Measurements from ENCODE around the gene LINGO4.

LINGO4 gene

GRCh38 chr1:151833172-151833900, 28.1 kb upstream of the LINGO4 start:
- DNase-seq (ENCODE audit: extremely low read depth, low read depth), result no peak

GRCh38 chr1:151832318-151832980, 27.2 kb upstream of the LINGO4 start:
- DNase-seq (ENCODE audit: extremely low read depth, low read depth), result peak; percentile 28
- TF ChIP-seq CTCF (IDR thresholded peaks at IDR 0.05; ENCODE audit: low read depth, low read length), result no peak

More at GRCh38 chr1:151833172-151833900, 28.1 kb upstream of the LINGO4 start:
- no peak for TF ChIP-seq CTCF (IDR thresholded peaks at IDR 0.05; ENCODE audit: low read depth, low read length)

- DNase-seq (ENCODE audit: extremely low read depth, low read depth), result no peak
- no peak for TF ChIP-seq CTCF (IDR thresholded peaks at IDR 0.05; ENCODE audit: low read depth, low read length)
Observed at GRCh38 chr1:151831605-151832004, 26.4 kb upstream of the LINGO4 start, which contains the start of gene RORC. TSS of gene RORC (minus strand) at chr1:151831802. CDS start at chr1:151831764, 38 bp downstream.

GRCh38 chr1:151831256-151831591, 26.0 kb upstream of the LINGO4 start:
- no peak for TF ChIP-seq CTCF (IDR thresholded peaks at IDR 0.05; ENCODE audit: low read depth, low read length)
- no peak for DNase-seq (ENCODE audit: extremely low read depth, low read depth)

- no peak for DNase-seq (ENCODE audit: extremely low read depth, low read depth)
- no peak for TF ChIP-seq CTCF (IDR thresholded peaks at IDR 0.05; ENCODE audit: low read depth, low read length)
Observed at GRCh38 chr1:151830055-151830454, 24.8 kb upstream of the LINGO4 start.

GRCh38 chr1:151829352-151830046, 24.3 kb upstream of the LINGO4 start:
- no peak for TF ChIP-seq CTCF (IDR thresholded peaks at IDR 0.05; ENCODE audit: low read depth, low read length)
- DNase-seq (ENCODE audit: extremely low read depth, low read depth), result no peak

- no peak for TF ChIP-seq CTCF (IDR thresholded peaks at IDR 0.05; ENCODE audit: low read depth, low read length)
- DNase-seq (ENCODE audit: extremely low read depth, low read depth), result no peak
Observed at GRCh38 chr1:151828921-151829320, 23.7 kb upstream of the LINGO4 start.
